Measurements from ENCODE around the gene GPR176.

GRCh38 chr15:39957481-39957880 is 37.4 kb upstream of the GPR176 start:
- TF ChIP-seq SP1 (IDR thresholded peaks at IDR 0.05) (no peak), ELF4 (IDR thresholded peaks at IDR 0.05) (no peak), FOXM1 (IDR thresholded peaks at IDR 0.05; ENCODE audit: borderline replicate concordance) (no peak), BHLHE40 (IDR thresholded peaks at IDR 0.05; ENCODE audit: borderline replicate concordance) (no peak), TARDBP (IDR thresholded peaks at IDR 0.05) (no peak), NFRKB (IDR thresholded peaks at IDR 0.05) (no peak), SUZ12 (IDR thresholded peaks at IDR 0.05) (no peak), HDGF (IDR thresholded peaks at IDR 0.05; ENCODE audit: borderline replicate concordance) (no peak), L3MBTL2 (conservative IDR thresholded peaks at IDR 0.05) (no peak), ARNT (IDR thresholded peaks at IDR 0.05) (no peak), FOXA1 (IDR thresholded peaks at IDR 0.05) (no peak), FOXK2 (IDR thresholded peaks at IDR 0.05) (no peak)

Data from HEK293T (cell line).